Stimulated activated naive CD8-positive, alpha-beta T cell treated with anti-CD3 and anti-CD28 coated beads, Interleukin-15, amount 100 ng/mL, for 72 hours (primary cell): ENCODE data around the gene PLCB2.

Experiments
- ATAC-seq: fragments of 150-1000 bp; cut with Tn5 transposase; 2 replicates; pipeline ENCODE4 v1.10.0; 2021; ENCODE audit warnings: mild to moderate bottlenecking, moderate library complexity
- DNase-seq, 2 donors: peaks; one replicate each; pipeline ENCODE4 v3.0.0; 2021 to 2022
- H3K27ac Mint-ChIP-seq, 2 donors: one replicate each; pipeline ENCODE4 v1.8.0; 2022; ENCODE audit warnings: mild to moderate bottlenecking in 2 of 2, mixed read lengths in 2 of 2, moderate library complexity in 2 of 2
- H3K27me3 Mint-ChIP-seq: one replicate; pipeline ENCODE4 v1.8.0; 2022; ENCODE audit warnings: mixed read lengths
- H3K4me1 Mint-ChIP-seq: one replicate; pipeline ENCODE4 v1.8.0; 2022; ENCODE audit warnings: mild to moderate bottlenecking, mixed read lengths
- H3K4me3 Mint-ChIP-seq, 2 donors: one replicate each; pipeline ENCODE4 v1.8.0; 2022; ENCODE audit warnings: mild to moderate bottlenecking in 2 of 2, mixed read lengths in 2 of 2, moderate library complexity in 1 of 2
- H3K9me3 Mint-ChIP-seq, 2 donors: one replicate each; pipeline ENCODE4 v1.8.0; 2022; ENCODE audit warnings: mixed read lengths in 2 of 2

The PLCB2 gene

GRCh38 chr15:40334941-40335795, 27.4 kb upstream of the PLCB2 start:
- ATAC-seq: no peak
- Mint-ChIP-seq H3K4me3 (no peak overlapping the region), H3K4me1 (peaks cover 35% of the 10 kb centered on the region), H3K27me3 (no peaks in the 10 kb centered on the region), H3K27ac (no peak overlapping the region), H3K9me3 (no peaks in the 10 kb centered on the region)
- DNase-seq: no peak

- H3K27me3 Mint-ChIP-seq: no peaks in the 10 kb centered on the region
- peaks cover 35% of the 10 kb centered on the region for H3K4me1 Mint-ChIP-seq
- DNase-seq: no peak
- H3K27ac Mint-ChIP-seq: peak overlapping the region in 1 of 2 donors; percentile 38
- H3K4me3 Mint-ChIP-seq: peak overlapping the region; percentile 35 to 49
- no peak for ATAC-seq
- H3K9me3 Mint-ChIP-seq: no peaks in the 10 kb centered on the region
Observed at GRCh38 chr15:40334541-40334940, 26.8 kb upstream of the PLCB2 start.

- Mint-ChIP-seq H3K27ac (peak overlapping the region; percentile 38 to 55), H3K4me3 (peak overlapping the region; percentile 49 to 52), H3K4me1 (peaks cover 35% of the 10 kb centered on the region), H3K9me3 (no peaks in the 10 kb centered on the region), H3K27me3 (no peaks in the 10 kb centered on the region)
- ATAC-seq (peak; percentile 14), DNase-seq (no peak)
Observed at GRCh38 chr15:40333922-40334492, 26.3 kb upstream of the PLCB2 start.

GRCh38 chr15:40332113-40332781, 24.5 kb upstream of the PLCB2 start:
- Mint-ChIP-seq H3K27me3 (no peaks in the 10 kb centered on the region), H3K27ac (no peak overlapping the region), H3K4me1 (peaks cover 34% of the 10 kb centered on the region), H3K9me3 (no peaks in the 10 kb centered on the region), H3K4me3 (no peak overlapping the region)
- DNase-seq (no peak), ATAC-seq (no peak)

- ATAC-seq (no peak), DNase-seq (no peak)
- Mint-ChIP-seq H3K4me1 (peaks cover 28% of the 10 kb centered on the region), H3K27me3 (no peaks in the 10 kb centered on the region), H3K9me3 (no peaks in the 10 kb centered on the region), H3K4me3 (no peak overlapping the region), H3K27ac (no peak overlapping the region)
Observed at GRCh38 chr15:40331637-40332036, 23.9 kb upstream of the PLCB2 start.

GRCh38 chr15:40331026-40331425, 23.3 kb upstream of the PLCB2 start:
- Mint-ChIP-seq H3K4me3 (no peak overlapping the region), H3K27ac (no peak overlapping the region), H3K4me1 (peaks cover 28% of the 10 kb centered on the region), H3K27me3 (no peaks in the 10 kb centered on the region), H3K9me3 (no peaks in the 10 kb centered on the region)
- ATAC-seq: no peak
- no peak for DNase-seq

- DNase-seq (no peak), ATAC-seq (no peak)
- no peak overlapping the region for H3K27ac Mint-ChIP-seq
- H3K27me3 Mint-ChIP-seq: no peaks in the 10 kb centered on the region
- H3K4me3 Mint-ChIP-seq: no peak overlapping the region
- H3K4me1 Mint-ChIP-seq: peaks cover 30% of the 10 kb centered on the region
- no peaks in the 10 kb centered on the region for H3K9me3 Mint-ChIP-seq
Observed at GRCh38 chr15:40330368-40330836, 22.7 kb upstream of the PLCB2 start.

- Mint-ChIP-seq H3K9me3 (no peaks in the 10 kb centered on the region), H3K4me3 (no peak overlapping the region), H3K27me3 (no peaks in the 10 kb centered on the region), H3K4me1 (peaks cover 30% of the 10 kb centered on the region), H3K27ac (no peak overlapping the region)
- DNase-seq: no peak
- no peak for ATAC-seq
Observed at GRCh38 chr15:40329804-40330203, 22.1 kb upstream of the PLCB2 start.

GRCh38 chr15:40328751-40329150, 21.0 kb upstream of the PLCB2 start:
- no peak overlapping the region for H3K27ac Mint-ChIP-seq
- H3K9me3 Mint-ChIP-seq: no peaks in the 10 kb centered on the region
- no peak for ATAC-seq
- no peaks in the 10 kb centered on the region for H3K27me3 Mint-ChIP-seq
- H3K4me3 Mint-ChIP-seq: no peak overlapping the region
- H3K4me1 Mint-ChIP-seq: peaks cover 22% of the 10 kb centered on the region
- no peak for DNase-seq

GRCh38 chr15:40328176-40328575, 20.4 kb upstream of the PLCB2 start:
- H3K9me3 Mint-ChIP-seq: no peaks in the 10 kb centered on the region
- no peak overlapping the region for H3K4me3 Mint-ChIP-seq
- no peaks in the 10 kb centered on the region for H3K27me3 Mint-ChIP-seq
- no peak overlapping the region for H3K27ac Mint-ChIP-seq
- peaks cover 20% of the 10 kb centered on the region for H3K4me1 Mint-ChIP-seq
- DNase-seq (no peak), ATAC-seq (no peak)

- Mint-ChIP-seq H3K4me1 (peaks cover 27% of the 10 kb centered on the region), H3K27ac (no peak overlapping the region), H3K4me3 (no peak overlapping the region), H3K27me3 (no peaks in the 10 kb centered on the region), H3K9me3 (no peaks in the 10 kb centered on the region)
- no peak for ATAC-seq
- no peak for DNase-seq
Observed at GRCh38 chr15:40327457-40327856, 19.7 kb upstream of the PLCB2 start.

- Mint-ChIP-seq H3K9me3 (no peaks in the 10 kb centered on the region), H3K4me3 (no peak overlapping the region), H3K27ac (no peak overlapping the region), H3K27me3 (no peaks in the 10 kb centered on the region), H3K4me1 (peaks cover 43% of the 10 kb centered on the region)
- ATAC-seq: no peak
- no peak for DNase-seq
Observed at GRCh38 chr15:40325700-40326099, 18.0 kb upstream of the PLCB2 start.

GRCh38 chr15:40325188-40325587, 17.5 kb upstream of the PLCB2 start:
- H3K4me1 Mint-ChIP-seq: peaks cover 43% of the 10 kb centered on the region
- no peak overlapping the region for H3K27ac Mint-ChIP-seq
- H3K9me3 Mint-ChIP-seq: no peaks in the 10 kb centered on the region
- H3K27me3 Mint-ChIP-seq: no peaks in the 10 kb centered on the region
- no peak for DNase-seq
- no peak for ATAC-seq
- peak overlapping the region; percentile 37 to 77 for H3K4me3 Mint-ChIP-seq

GRCh38 chr15:40323953-40324937, 16.5 kb upstream of the PLCB2 start:
- peak; percentile 13 for ATAC-seq
- no peak overlapping the region for H3K27ac Mint-ChIP-seq

More at GRCh38 chr15:40323953-40324937, 16.5 kb upstream of the PLCB2 start:
- Mint-ChIP-seq H3K9me3 (no peaks in the 10 kb centered on the region), H3K27me3 (no peaks in the 10 kb centered on the region), H3K4me3 (peak overlapping the region; percentile 58 to 77), H3K4me1 (peaks cover 43% of the 10 kb centered on the region)
- peak in 1 of 2 donors; percentile 37 for DNase-seq
